A673 (cell line): ENCODE data around the gene PRR5L. TPM values are rescaled to one million over a fixed set of nuclear protein-coding genes. Genes with fewer than 3 reads are reported as not detected.

Source experiments
- BruUV-seq: library from RNA; stranded (reverse); fragments of 400-500 nt; replicated peaks from 2 replicates; lab custom pipeline; 2021; lab: Mats Ljungman, UMichigan
- CTCF ChIA-PET: fragments of 300-600 bp; sonication (Branson Sonifier 250); formaldehyde crosslinking; loops from one replicate; lab custom pipeline; 2022; ENCODE audit warnings: antibody characterized with exemption; lab: Charles Lee
- POLR2A ChIA-PET: fragments of 300-600 bp; sonication (Branson Sonifier 250); formaldehyde crosslinking; loops from one replicate; lab custom pipeline; 2022; ENCODE audit warnings: antibody characterized with exemption; ENCODE audit not compliant: low non-redundant PET; lab: Charles Lee
- DNase-seq: peaks from one replicate; pipeline ENCODE4 v3.0.0-alpha.2; 2015; ENCODE audit warnings: low spot score
- H3K27ac ChIP-seq: fragments of 200-600 bp; sonication (generic); 2 replicates; pipeline ENCODE4 v1.5.1; 2016; ENCODE audit warnings: mixed run types, low read depth, mild to moderate bottlenecking, mixed read lengths, antibody characterized with exemption, low read length; ENCODE audit not compliant: poor library complexity, severe bottlenecking
- H3K27me3 ChIP-seq: fragments of 200-600 bp; sonication (generic); replicated peaks from 2 replicates; pipeline ENCODE4 v1.6.1; 2017; ENCODE audit warnings: mixed run types, low read depth, mild to moderate bottlenecking, mixed read lengths, antibody characterized with exemption, low read length; ENCODE audit not compliant: insufficient read depth, poor library complexity
- H3K36me3 ChIP-seq: fragments of 200-600 bp; sonication (generic); 2 replicates; pipeline ENCODE4 v1.6.1; 2016; ENCODE audit warnings: mixed run types, mild to moderate bottlenecking, mixed read lengths, antibody characterized with exemption, low read length; ENCODE audit not compliant: insufficient read depth, poor library complexity, severe bottlenecking
- H3K4me1 ChIP-seq: fragments of 200-600 bp; sonication (generic); 2 replicates; pipeline ENCODE4 v1.6.1; 2017; ENCODE audit warnings: mixed run types, mild to moderate bottlenecking, mixed read lengths, antibody characterized with exemption, low read length; ENCODE audit not compliant: insufficient read depth, poor library complexity, severe bottlenecking
- H3K4me3 ChIP-seq: fragments of 200-600 bp; sonication (generic); 2 replicates; pipeline ENCODE4 v1.5.1; 2016; ENCODE audit warnings: low read depth, mixed run types, mild to moderate bottlenecking, mixed read lengths, low read length; ENCODE audit not compliant: poor library complexity, severe bottlenecking
- H3K9me3 ChIP-seq: fragments of 200-600 bp; sonication (generic); 2 replicates; pipeline ENCODE4 v1.6.1; 2016; ENCODE audit warnings: mixed run types, low read depth, mild to moderate bottlenecking, mixed read lengths, antibody characterized with exemption, low read length; ENCODE audit not compliant: poor library complexity, severe bottlenecking
- EZH2 ChIP-seq: fragments of 200-600 bp; sonication (generic); IDR thresholded peaks from 2 replicates; pipeline ENCODE4 v1.6.1; 2017; ENCODE audit warnings: borderline replicate concordance, low read depth, mild to moderate bottlenecking, mixed read lengths, antibody characterized with exemption, low read length; ENCODE audit not compliant: poor library complexity, severe bottlenecking
- intact Hi-C: fragments of 100-400 bp; cut with micrococcal nuclease; formaldehyde crosslinking; loops from one replicate; pipeline ENCODE4 v1.10.0; 2022; ENCODE audit not compliant: unreplicated experiment
- total RNA-seq: library from RNA; stranded (reverse); gene quantifications from 2 replicates; pipeline ENCODE4 v1.2.3, GENCODE V29; 2021
- TF ChIP-seq, protein P1 (sequence below): fragments of 300-800, 200-600 bp; sonication (generic); conservative IDR thresholded peaks from 2 replicates; pipeline ENCODE4 v1.5.1; 2017; ENCODE audit warnings: low read depth, mild to moderate bottlenecking, antibody characterized with exemption, low read length, moderate library complexity, mixed read lengths

Gene PRR5L
- total RNA-seq, 1 experiment from 2014 or later = 102 TPM

DNA sequence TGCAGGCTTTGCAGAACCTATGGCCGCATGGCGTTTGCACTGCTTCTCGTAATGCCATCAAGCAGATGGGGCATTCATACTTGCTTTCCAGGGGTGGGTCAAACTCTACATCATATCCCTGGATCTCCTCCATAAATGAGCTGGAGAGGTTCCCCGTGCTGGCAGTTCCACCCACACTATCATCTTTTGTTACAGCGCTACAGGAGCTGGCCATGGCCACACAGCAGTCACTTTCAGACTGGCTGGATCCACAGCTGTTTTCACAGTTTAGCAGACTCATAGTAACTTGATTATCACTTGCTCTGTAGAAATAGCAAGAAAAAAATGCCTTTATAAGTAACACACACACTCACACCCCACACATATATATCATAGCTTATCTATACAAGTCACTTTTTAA, 205.1 kb downstream of the PRR5L start:
- H3K27ac ChIP-seq = no peak overlapping the region
- peaks cover 47% of the 10 kb centered on the region for H3K36me3 ChIP-seq
- H3K4me3 ChIP-seq = no peak overlapping the region
- TF ChIP-seq, protein P1, sequence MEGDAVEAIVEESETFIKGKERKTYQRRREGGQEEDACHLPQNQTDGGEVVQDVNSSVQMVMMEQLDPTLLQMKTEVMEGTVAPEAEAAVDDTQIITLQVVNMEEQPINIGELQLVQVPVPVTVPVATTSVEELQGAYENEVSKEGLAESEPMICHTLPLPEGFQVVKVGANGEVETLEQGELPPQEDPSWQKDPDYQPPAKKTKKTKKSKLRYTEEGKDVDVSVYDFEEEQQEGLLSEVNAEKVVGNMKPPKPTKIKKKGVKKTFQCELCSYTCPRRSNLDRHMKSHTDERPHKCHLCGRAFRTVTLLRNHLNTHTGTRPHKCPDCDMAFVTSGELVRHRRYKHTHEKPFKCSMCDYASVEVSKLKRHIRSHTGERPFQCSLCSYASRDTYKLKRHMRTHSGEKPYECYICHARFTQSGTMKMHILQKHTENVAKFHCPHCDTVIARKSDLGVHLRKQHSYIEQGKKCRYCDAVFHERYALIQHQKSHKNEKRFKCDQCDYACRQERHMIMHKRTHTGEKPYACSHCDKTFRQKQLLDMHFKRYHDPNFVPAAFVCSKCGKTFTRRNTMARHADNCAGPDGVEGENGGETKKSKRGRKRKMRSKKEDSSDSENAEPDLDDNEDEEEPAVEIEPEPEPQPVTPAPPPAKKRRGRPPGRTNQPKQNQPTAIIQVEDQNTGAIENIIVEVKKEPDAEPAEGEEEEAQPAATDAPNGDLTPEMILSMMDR = no peak
- no peak for TF ChIP-seq EZH2
- no peaks in the 10 kb centered on the region for H3K27me3 ChIP-seq
- no peaks in the 10 kb centered on the region for H3K9me3 ChIP-seq
- intact Hi-C loops = no loop called here
- ChIA-PET CTCF (interaction anchor here (2.1 kb wide), 1 partner anchor 9 kb away, joined by 19 read pairs; no protein-coding TSS in a partner anchor), POLR2A (interaction anchor here (0.9 kb wide), 1 partner anchor 9 kb away, joined by 3 read pairs; no protein-coding TSS in a partner anchor)
- peaks cover 13% of the 10 kb centered on the region for H3K4me1 ChIP-seq
- DNase-seq = peak; percentile 44
- BruUV-seq = no TSS peak

DNA sequence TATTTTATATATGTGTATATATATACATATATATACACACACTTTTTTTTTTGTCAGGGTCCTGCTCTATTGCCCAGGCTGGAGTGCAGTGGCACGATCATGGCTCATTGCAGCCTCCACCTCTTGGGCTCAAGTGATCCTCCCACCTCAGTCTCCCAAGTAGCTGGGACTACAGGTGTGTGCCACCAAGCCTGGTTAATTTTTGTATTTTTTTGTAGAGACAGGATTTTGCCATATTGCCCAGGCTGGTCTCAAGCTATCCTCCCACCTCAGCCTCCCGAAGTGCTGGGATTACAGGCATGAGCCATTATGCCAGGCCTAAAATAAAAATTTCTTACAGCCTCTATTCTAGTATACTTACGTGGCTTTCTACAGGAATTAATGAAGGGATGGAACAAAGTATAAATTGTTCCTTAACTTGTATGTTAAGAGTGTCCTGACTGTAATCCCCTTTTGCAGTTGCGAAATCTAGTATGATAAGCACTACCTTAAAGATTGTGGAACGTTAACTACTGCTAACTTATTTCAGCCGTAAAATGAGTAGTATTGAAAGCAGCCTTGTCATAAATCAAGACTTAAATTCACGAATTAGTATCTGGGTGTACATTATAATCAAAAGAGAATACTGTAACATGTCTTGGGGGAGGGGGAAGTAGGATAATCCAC, 211.9 kb downstream of the PRR5L start:
- Histone ChIP-seq H3K27ac (no peak overlapping the region), H3K4me1 (peaks cover 9% of the 10 kb centered on the region), H3K9me3 (no peaks in the 10 kb centered on the region), H3K36me3 (no peaks in the 10 kb centered on the region), H3K4me3 (peak overlapping the region; percentile 73), H3K27me3 (no peaks in the 10 kb centered on the region)
- BruUV-seq = no TSS peak
- POLR2A ChIA-PET = no interaction called here
- TF ChIP-seq, protein P1 = no peak
- CTCF ChIA-PET = interaction anchor here (2.8 kb wide), 1 partner anchor 15 kb away, joined by 7 read pairs; no protein-coding TSS in a partner anchor
- intact Hi-C loops = no loop called here
- DNase-seq = no peak

DNA sequence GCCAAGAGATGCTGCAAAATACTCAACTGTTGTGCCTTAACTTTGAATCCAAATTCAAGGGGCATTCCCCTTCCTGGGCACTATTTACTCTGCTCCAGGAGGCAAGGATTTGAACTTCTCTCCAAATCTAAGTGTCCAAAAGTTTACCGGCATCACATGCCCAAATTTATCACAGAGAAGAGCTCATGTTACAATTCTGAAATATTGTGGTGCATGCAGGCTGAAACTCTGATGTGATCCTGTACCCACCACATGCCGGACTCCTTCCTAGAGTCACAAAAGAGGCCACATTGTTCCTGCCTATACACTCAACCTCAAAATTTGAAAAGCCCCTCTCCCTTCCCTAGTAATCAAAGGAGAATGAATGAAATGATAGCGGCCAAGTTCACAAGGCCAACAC, 212.7 kb downstream of the PRR5L start:
- no peaks in the 10 kb centered on the region for H3K27me3 ChIP-seq
- peak overlapping the region; percentile 73 for H3K4me3 ChIP-seq
- peak overlapping the region; percentile 85 for H3K27ac ChIP-seq
- intact Hi-C loops = no loop called here
- POLR2A ChIA-PET = no interaction called here
- TF ChIP-seq EZH2 = no peak
- TF ChIP-seq, protein P1 = no peak
- BruUV-seq = TSS peak; percentile 64
- no peaks in the 10 kb centered on the region for H3K9me3 ChIP-seq
- no peaks in the 10 kb centered on the region for H3K36me3 ChIP-seq
- DNase-seq = no peak
- peaks cover 9% of the 10 kb centered on the region for H3K4me1 ChIP-seq
- CTCF ChIA-PET = interaction anchor here (0.6 to 2.8 kb wide), 7 partner anchors 16 to 399 kb away, joined by 3 to 7 read pairs (median 4); no protein-coding TSS in a partner anchor
